ENCODE results near the gene MLYCD. TPM values are rescaled to one million over a fixed set of nuclear protein-coding genes. Genes with fewer than 3 reads are reported as not detected.
"Not testable (repeated sequence)": the region's sequence is repeated elsewhere in the genome, so short reads cannot be mapped to it uniquely, and the experiment has no call there.

The MLYCD gene
- total RNA-seq, 1 donor: 2.6 TPM

GRCh38 chr16:83937922-83938885 is 39.3 kb downstream of the MLYCD start:
- TF ChIP-seq CTCF (IDR thresholded peaks at IDR 0.05; ENCODE audit: insufficient read depth, low read depth, low read length): no peak
- no peak for DNase-seq (ENCODE audit: low read depth)
- no peak overlapping the region for H3K4me3 ChIP-seq (ENCODE audit: low read depth, low read length)

- no peak overlapping the region for H3K4me3 ChIP-seq (ENCODE audit: low read depth, low read length)
- no peak for TF ChIP-seq CTCF (IDR thresholded peaks at IDR 0.05; ENCODE audit: insufficient read depth, low read depth, low read length)
- DNase-seq (ENCODE audit: low read depth): no peak
Observed at GRCh38 chr16:83939266-83939855, 40.4 kb downstream of the MLYCD start.

GRCh38 chr16:83940119-83940518 is 41.2 kb downstream of the MLYCD start:
- no peak for DNase-seq (ENCODE audit: low read depth)
- no peak overlapping the region for H3K4me3 ChIP-seq (ENCODE audit: low read depth, low read length)
- TF ChIP-seq CTCF (IDR thresholded peaks at IDR 0.05; ENCODE audit: insufficient read depth, low read depth, low read length): no peak

- no peak overlapping the region for H3K4me3 ChIP-seq (ENCODE audit: low read depth, low read length)
- TF ChIP-seq CTCF (IDR thresholded peaks at IDR 0.05; ENCODE audit: insufficient read depth, low read depth, low read length): no peak
- DNase-seq (ENCODE audit: low read depth): no peak
Observed at GRCh38 chr16:83940630-83941378, 41.9 kb downstream of the MLYCD start.

- not testable (repeated sequence) for DNase-seq (ENCODE audit: low read depth); H3K4me3 ChIP-seq (ENCODE audit: low read depth, low read length)
Observed at GRCh38 chr16:83941546-83941945, 42.6 kb downstream of the MLYCD start.

GRCh38 chr16:83942074-83942473 is 43.2 kb downstream of the MLYCD start:
- TF ChIP-seq CTCF (IDR thresholded peaks at IDR 0.05; ENCODE audit: insufficient read depth, low read depth, low read length): no peak
- DNase-seq (ENCODE audit: low read depth): no peak
- no peak overlapping the region for H3K4me3 ChIP-seq (ENCODE audit: low read depth, low read length)

All from fibroblast of villous mesenchyme (primary cell).